ENCODE data around the gene ACTG1. TPM values are rescaled to one million over a fixed set of nuclear protein-coding genes. Genes with fewer than 3 reads are reported as not detected.

ACTG1 gene
- total and polyA plus RNA-seq, 9 of the 15 experiments (the other 6 are each of a cell fraction or from before 2014, with no cell fraction given), result 224 to 1,775 (median 568) TPM

- Histone ChIP-seq H3K4me1 (replicated peaks in 1 of 2; ENCODE audit: control insufficient read depth in 2 of 2, insufficient read depth in 2 of 2, low read length in 2 of 2) (peaks cover 35 to 58% of the 10 kb centered on the region in 2 experiments; a peak in 4 of 5 replicates), H3K4me3 (peak overlapping the region; percentile 86), H3K9ac (ENCODE audit: insufficient read depth in 1 of 2, low read depth in 2 of 2, low read length in 2 of 2) (peak overlapping the region; percentile 94 to 100), H3K79me2 (ENCODE audit: control insufficient read depth, insufficient read depth, low read length) (peaks cover 37% of the 10 kb centered on the region), H3K9me1 (ENCODE audit: control insufficient read depth, insufficient read depth, low read length) (peaks cover 9% of the 10 kb centered on the region), H3K4me2 (ENCODE audit: insufficient read depth, low read length) (peak overlapping the region; percentile 94), H3K36me3 (ENCODE audit: control insufficient read depth, insufficient read depth, low read length) (peaks cover 37% of the 10 kb centered on the region), H2AFZ (ENCODE audit: low read depth, low read length) (no peak overlapping the region), H3K9me3 (replicated peaks; ENCODE audit: control insufficient read depth, insufficient read depth, low read depth, low read length) (0 out of 2 replicates have a peak, but pooled peaks cover 1% of the 10 kb centered on the region), H4K20me1 (replicated peaks; ENCODE audit: control insufficient read depth, insufficient read depth, low read length) (peaks cover 38% of the 10 kb centered on the region), H3K27me3 (ENCODE audit: control insufficient read depth in 2 of 2, insufficient read depth in 2 of 2, low read length in 2 of 2) (no peaks in the 10 kb centered on the region), H3K27ac (ENCODE audit: extremely low read depth, low read depth, low read length) (peak overlapping the region; percentile 84)
- ATAC-seq (peak; percentile 6), FAIRE-seq (no peak), DNase-seq (ENCODE audit: extremely low read depth in 1 of 4, low spot score in 3 of 4) (no peak)
- intact Hi-C loops (cut with micrococcal nuclease), result no loop called here
- in situ Hi-C loops (cut with MboI), result no loop called here
- ChIA-PET POLR2A (interaction anchor here (0.6 to 6.4 kb wide), 28 partner anchors 11 to 595 kb away, joined by 3 to 132 read pairs (median 4); partner anchors contain the start of genes CEP131, FAAP100 and SLC38A10), CTCF (ENCODE audit: low intra/inter-chr PET ratio) (no interaction called here)
- WGBS (ENCODE audit: insufficient coverage, low coverage, missing lambda C conversion rate), result under 1% methylated on average over 51 of the region's 62 CpGs
- BruUV-seq (replicated peaks), result TSS peak; percentile 62
- TF ChIP-seq SMARCA4 (IDR thresholded peaks at IDR 0.05) (no peak), ZNF146 (CRISPR knock-in tag; IDR thresholded peaks at IDR 0.05; ENCODE audit: unreplicated experiment) (no peak), MIER1 (IDR thresholded peaks at IDR 0.05; ENCODE audit: low read depth) (0 out of 2 replicates have a peak, but pooled peaks have one; percentile 22), POLR2G (IDR thresholded peaks at IDR 0.05; ENCODE audit: low read depth, low read length) (peak; percentile 95), MAFG (tag; conservative IDR thresholded peaks at IDR 0.05) (no peak), CHD2 (IDR thresholded peaks at IDR 0.05; ENCODE audit: low read depth, low read length) (no peak), MXI1 (IDR thresholded peaks at IDR 0.05; ENCODE audit: low read depth, low read length) (no peak), POLR3A (IDR thresholded peaks at IDR 0.05; ENCODE audit: borderline replicate concordance, extremely low read depth, insufficient read depth, insufficient read length) (no peak), ZNF507 (tag; conservative IDR thresholded peaks at IDR 0.05) (no peak), HNRNPK (IDR thresholded peaks at IDR 0.05; ENCODE audit: low read depth, low read length, poor library complexity, severe bottlenecking) (no peak), SAP30 (IDR thresholded peaks at IDR 0.05; ENCODE audit: borderline replicate concordance, insufficient read depth, low read depth, low read length, poor library complexity, severe bottlenecking) (peak; percentile 43), ZC3H8 (IDR thresholded peaks at IDR 0.05) (no peak), POLR2B (IDR thresholded peaks at IDR 0.05; ENCODE audit: low read depth, partially characterized antibody) (no peak), PCBP1 (IDR thresholded peaks at IDR 0.05; ENCODE audit: low read depth, low read length, poor library complexity, severe bottlenecking) (peak; percentile 94), RBM34 (IDR thresholded peaks at IDR 0.05; ENCODE audit: borderline replicate concordance, insufficient read depth, low read length) (no peak), HDAC8 (tag; IDR thresholded peaks at IDR 0.05) (no peak), RHOXF2B (CRISPR knock-in tag; conservative IDR thresholded peaks at IDR 0.05) (no peak), SRSF9 (IDR thresholded peaks at IDR 0.05; ENCODE audit: borderline replicate concordance, low read depth, low read length) (no peak), MAZ (CRISPR knock-in tag; conservative IDR thresholded peaks at IDR 0.05 in 1 of 2, IDR thresholded peaks at IDR 0.05 in 1 of 2) (peak; percentile 40 to 57; a peak in 2 of 4 replicates), ETS2 (tag; IDR thresholded peaks at IDR 0.05; ENCODE audit: borderline replicate concordance, poor library complexity, severe bottlenecking) (no peak), SNRNP70 (optimal IDR thresholded peaks at IDR 0.05; ENCODE audit: low read depth, low read length) (peak; percentile 93)
- TF ChIP-seq, protein P1, sequence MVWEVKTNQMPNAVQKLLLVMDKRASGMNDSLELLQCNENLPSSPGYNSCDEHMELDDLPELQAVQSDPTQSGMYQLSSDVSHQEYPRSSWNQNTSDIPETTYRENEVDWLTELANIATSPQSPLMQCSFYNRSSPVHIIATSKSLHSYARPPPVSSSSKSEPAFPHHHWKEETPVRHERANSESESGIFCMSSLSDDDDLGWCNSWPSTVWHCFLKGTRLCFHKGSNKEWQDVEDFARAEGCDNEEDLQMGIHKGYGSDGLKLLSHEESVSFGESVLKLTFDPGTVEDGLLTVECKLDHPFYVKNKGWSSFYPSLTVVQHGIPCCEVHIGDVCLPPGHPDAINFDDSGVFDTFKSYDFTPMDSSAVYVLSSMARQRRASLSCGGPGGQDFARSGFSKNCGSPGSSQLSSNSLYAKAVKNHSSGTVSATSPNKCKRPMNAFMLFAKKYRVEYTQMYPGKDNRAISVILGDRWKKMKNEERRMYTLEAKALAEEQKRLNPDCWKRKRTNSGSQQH (CRISPR knock-in tag; IDR thresholded peaks at IDR 0.05), result peak; percentile 58; the same call in 1 of the 2 replicates
Measured at GRCh38 chr17:81511804-81512561, 616 bp downstream of the ACTG1 start.

All from K562 (cell line).